Panc1 (cell line): ENCODE data around the gene DLGAP1.

ENCODE experiments used
- POLR2AphosphoS5 ChIP-seq: IDR thresholded peaks from 2 replicates; pipeline ENCODE4 v1.6.1; 2012; ENCODE audit warnings: mild to moderate bottlenecking, low read depth, low read length, moderate library complexity
- REST ChIP-seq, 2 experiments: IDR thresholded peaks; 2 replicates each; pipeline ENCODE4 v1.6.1; 2011 to 2012; ENCODE audit warnings: low read depth in 2 of 2, control low read depth in 1 of 2, low read length in 1 of 2, mild to moderate bottlenecking in 1 of 2, moderate library complexity in 1 of 2; ENCODE audit not compliant: insufficient read depth in 1 of 2
- SIN3A ChIP-seq: IDR thresholded peaks from 2 replicates; pipeline ENCODE4 v1.6.1; 2012; ENCODE audit warnings: low read depth, mild to moderate bottlenecking, low read length, moderate library complexity, borderline replicate concordance; ENCODE audit not compliant: insufficient read depth
- TCF7L2 ChIP-seq: IDR thresholded peaks from 2 replicates; pipeline ENCODE4 v1.6.1; 2011; ENCODE audit warnings: mild to moderate bottlenecking, low read depth, low read length, inconsistent platforms
- TF ChIP-seq, protein P1 (sequence below): fragments of 450-650 bp; IDR thresholded peaks from 2 replicates; pipeline ENCODE4 v1.5.1; 2017; ENCODE audit warnings: mild to moderate bottlenecking

DNA sequence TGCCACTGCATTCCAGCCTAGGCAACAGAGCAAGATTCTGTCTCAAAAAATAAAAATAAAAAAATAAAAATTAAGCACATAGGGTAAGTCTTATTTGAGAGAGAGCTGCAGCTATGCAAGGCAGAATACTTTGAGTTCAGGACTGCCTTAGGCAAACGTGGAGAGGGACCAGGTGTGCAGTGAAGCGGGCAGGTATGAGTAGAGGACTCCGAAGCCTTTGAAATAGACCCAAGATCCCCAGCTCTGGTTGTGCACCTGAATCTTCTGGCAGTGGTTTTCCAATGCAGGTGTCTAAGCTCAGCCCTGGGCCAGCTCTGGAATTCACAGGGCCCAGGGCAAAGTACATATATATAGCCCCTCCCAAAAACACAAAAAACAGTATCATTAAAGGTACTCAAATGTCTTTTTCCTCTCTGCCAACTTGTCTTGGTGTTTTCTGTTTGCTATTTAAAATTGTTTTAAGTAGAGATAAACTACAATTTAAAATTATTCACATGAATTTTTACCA lies 983.9 kb downstream of the DLGAP1 start:
- TF ChIP-seq, protein P1, sequence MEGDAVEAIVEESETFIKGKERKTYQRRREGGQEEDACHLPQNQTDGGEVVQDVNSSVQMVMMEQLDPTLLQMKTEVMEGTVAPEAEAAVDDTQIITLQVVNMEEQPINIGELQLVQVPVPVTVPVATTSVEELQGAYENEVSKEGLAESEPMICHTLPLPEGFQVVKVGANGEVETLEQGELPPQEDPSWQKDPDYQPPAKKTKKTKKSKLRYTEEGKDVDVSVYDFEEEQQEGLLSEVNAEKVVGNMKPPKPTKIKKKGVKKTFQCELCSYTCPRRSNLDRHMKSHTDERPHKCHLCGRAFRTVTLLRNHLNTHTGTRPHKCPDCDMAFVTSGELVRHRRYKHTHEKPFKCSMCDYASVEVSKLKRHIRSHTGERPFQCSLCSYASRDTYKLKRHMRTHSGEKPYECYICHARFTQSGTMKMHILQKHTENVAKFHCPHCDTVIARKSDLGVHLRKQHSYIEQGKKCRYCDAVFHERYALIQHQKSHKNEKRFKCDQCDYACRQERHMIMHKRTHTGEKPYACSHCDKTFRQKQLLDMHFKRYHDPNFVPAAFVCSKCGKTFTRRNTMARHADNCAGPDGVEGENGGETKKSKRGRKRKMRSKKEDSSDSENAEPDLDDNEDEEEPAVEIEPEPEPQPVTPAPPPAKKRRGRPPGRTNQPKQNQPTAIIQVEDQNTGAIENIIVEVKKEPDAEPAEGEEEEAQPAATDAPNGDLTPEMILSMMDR = no peak
- TF ChIP-seq SIN3A (no peak), POLR2AphosphoS5 (no peak), REST (IDR thresholded peaks at IDR 0.05; ENCODE audit: insufficient read depth in 1 of 2, low read depth in 2 of 2, low read length in 1 of 2) (no peak), TCF7L2 (no peak)
